GM21723 (cell line): Measurements from ENCODE around the gene NTNG2.
"Not testable (repeated sequence)": the region's sequence is repeated elsewhere in the genome, so short reads cannot be mapped to it uniquely, and the experiment has no call there.

ENCODE experiments used
- ATAC-seq: cut with Tn5 transposase; IDR thresholded peaks from one replicate; pipeline ENCODE4 v1.9.1; 2021; ENCODE audit warnings: mild to moderate bottlenecking, moderate library complexity; ENCODE audit not compliant: unreplicated experiment

NTNG2 gene

DNA sequence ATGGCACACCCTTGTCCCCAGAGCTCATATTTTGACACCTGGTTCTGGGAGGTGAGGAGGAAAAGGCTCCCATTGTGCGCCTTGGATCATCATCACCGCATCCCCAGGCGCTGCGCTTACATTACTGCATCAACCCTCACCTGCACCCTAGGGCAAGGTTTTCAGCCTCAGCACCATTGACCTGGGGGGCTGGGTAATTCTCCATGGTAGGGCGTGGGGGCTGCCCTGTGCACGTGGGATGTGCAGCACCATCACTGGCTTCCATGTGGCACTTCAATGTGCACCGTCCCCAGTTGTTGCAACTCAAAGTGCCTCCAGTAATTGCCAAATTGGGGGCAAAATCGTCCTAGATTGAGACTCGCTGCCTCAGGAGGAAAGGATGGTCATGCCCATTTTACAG lies 83.6 kb downstream of the NTNG2 start:
- no peak for ATAC-seq

GRCh38 chr9:132247942-132248341 lies 86.1 kb downstream of the NTNG2 start:
- ATAC-seq: no peak

DNA sequence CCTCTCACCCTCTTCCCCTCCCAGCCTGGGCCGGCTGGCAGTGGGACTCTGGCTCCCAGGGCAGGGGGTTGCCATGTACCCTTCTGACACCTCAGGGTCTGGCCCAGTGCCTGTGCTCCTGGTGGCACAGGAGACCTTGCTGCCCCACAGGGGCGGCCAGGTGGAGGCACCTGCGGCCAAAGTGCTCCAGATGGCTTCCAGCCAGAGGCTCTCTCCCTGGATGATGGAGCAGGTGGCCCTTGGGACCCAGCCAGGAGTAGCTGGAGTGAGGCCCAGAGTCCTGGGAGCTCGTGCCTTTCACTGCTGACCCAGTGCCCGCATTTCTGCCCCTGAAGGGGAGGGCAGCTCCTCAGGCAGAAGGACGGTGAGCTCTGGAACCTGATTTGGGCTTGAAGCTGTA lies 87.3 kb downstream of the NTNG2 start:
- ATAC-seq: no peak

GRCh38 chr9:132249690-132250089 lies 87.8 kb downstream of the NTNG2 start:
- ATAC-seq: no peak

DNA sequence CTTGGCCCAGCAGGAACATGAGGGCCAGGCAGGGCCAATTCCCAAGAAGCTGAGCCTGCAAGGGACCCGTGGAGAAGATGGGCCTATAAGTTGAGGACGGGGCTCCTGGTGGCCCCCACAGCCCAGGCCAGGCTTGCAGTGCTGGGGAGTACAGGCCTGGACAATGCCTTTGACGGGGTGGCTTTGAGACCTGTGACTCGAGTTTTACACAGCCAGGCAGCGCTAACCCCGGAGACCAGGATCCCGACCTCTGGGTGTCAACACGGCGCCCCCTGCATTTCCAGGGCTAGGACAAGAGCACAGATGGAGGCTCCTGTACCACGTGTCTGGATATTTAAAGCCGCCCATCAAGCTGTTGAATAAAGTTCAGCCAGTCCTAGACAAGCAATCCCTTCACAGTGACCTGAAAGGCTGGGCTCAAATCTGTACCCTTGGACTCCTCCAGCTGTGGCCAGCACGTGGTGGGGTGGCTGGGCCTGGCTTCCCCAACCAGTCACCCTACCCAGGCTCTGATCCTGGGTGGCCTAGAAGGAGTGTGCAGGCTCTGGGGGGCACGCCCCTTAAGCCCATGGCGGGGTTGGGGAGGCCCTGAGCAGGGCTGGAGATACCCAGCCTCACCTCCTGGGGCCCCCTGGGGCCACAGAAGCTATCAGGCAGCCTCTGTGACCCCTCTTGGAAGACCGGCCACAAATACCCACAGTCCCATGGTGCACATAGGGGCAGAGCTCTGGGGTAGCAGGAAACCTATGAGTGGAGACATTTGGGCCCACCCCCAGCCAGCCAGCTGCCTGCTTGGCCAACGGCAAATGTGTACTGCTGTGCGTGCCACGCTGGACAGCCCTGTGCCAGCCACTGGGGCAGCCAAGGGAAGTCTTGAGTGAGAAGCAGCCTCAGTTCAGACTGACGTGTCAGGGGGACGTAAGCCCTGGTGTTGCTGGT lies 88.7 kb downstream of the NTNG2 start:
- no peak for ATAC-seq

GRCh38 chr9:132260846-132261245 lies 99.0 kb downstream of the NTNG2 start:
- ATAC-seq: no peak

- ATAC-seq: no peak
Observed at GRCh38 chr9:132266017-132266416, 104.2 kb downstream of the NTNG2 start.

DNA sequence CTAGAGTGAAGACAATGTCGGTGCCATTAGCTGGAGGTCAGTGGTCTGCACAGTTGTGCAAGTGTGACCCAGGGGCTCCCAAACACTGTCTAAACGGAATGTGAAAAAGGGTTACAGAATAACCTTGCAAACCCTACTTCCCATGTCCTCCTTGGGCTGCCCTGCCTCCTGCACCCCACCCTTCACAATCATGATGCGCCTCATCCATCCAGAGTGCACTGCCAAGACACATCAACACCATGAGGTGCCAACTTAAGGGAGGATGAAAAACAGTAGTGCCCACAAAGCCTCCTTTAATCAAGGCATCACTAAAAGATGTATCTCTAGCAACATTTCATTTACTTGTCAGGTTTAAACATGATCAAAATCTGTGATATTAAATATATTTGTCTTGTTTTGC lies 105.8 kb downstream of the NTNG2 start:
- ATAC-seq: no peak

DNA sequence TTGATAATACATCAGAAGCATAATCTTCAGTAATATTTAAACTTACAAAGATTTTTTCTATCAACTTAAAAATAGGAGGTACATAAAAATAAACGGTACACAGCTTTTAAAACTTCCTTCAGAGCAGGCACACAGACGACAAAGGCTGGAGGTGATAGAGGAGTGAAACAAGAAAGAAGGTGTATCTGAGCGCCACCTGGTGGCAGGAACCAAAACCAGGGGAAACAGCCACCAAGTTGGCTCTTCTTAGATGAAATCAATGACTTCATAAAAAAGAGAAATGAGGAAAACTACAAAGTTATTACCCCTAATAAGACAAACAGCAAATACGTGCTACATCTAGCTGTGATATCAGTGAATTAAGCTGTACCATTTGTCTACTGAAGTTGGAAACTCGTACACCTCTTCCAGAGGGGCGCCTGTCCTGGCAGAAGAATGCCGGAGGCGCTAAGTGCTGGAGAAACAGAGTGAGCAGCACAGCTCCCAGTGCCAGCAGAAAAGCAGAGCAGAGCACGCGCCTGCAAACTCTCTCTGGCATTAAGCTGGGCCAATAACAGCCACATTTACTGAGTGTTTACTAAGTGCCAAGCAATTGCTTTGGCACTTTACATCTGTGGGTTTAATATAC lies 107.0 kb downstream of the NTNG2 start:
- ATAC-seq: no peak

DNA sequence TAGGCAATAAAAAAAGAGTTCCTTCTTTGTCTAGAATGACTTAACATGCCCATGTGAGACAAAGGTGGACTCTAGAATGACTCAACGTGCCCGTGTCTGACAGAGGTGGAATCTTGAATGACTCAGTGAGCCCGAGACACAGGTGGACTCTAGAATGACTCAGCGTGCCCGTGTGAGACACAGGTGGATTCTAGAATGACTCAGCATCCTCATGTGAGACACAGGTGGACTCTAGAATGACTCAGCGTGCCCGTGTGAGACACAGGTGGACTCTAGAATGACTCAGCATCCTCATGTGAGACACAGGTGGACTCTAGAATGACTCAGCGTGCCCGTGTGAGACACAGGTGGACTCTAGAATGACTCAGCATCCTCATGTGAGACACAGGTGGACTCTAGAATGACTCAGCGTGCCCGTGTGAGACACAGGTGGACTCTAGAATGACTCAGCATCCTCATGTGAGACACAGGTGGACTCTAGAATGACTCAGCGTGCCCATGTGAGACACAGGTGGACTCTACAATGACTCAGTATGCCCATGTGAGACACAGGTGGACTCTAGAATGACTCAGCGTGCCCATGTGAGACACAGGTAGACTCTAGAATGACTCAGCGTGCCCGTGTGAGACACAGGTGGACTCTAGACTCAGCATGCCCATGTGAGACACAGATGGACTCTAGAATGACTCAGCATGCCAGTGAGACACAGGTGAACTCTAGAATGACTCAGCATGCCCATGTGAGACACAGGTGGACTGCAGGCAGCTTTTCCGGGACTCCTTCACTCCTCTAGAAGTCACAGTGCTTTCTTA lies 108.1 kb downstream of the NTNG2 start:
- ATAC-seq: not testable (repeated sequence)

DNA sequence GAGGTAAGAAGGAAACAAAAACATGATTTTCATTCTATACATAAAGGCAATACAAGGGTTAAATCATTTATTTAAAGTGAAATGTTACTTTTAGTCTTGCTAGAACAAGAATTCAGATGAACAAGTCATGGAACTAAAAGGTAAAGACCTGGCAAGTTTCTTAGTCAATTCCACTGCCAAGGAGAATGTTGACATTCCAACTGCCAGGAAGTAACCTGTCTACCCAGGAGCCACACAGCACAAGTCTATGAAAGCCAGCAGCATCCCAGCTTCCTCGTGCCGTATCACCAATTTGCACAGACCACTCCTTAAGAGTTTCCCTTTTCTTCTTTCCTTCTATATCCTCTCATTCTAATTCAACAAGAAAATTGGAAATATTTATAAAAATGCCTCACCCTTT lies 113.0 kb downstream of the NTNG2 start:
- no peak for ATAC-seq

DNA sequence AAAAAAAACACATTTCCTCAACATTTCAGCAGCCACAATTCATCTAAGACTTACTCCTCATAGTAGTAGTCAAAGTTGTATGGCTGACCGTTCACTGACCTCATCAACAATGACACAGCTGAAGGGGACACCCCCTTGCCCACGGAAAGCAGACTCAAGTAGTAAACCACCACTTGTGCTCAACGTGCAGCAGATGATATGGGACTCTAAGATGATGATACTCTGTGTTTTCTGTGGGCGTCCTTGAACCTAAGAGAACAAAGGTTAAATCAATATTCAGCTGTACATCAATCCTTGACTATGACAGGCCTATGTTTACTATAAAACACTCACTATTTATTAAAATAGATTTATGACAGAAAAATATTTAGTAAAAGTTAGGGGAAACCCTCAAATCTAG lies 121.3 kb downstream of the NTNG2 start:
- ATAC-seq: no peak

GRCh38 chr9:132283863-132284262 lies 122.0 kb downstream of the NTNG2 start:
- ATAC-seq: no peak

- no peak for ATAC-seq
Observed at GRCh38 chr9:132287256-132287760, 125.5 kb downstream of the NTNG2 start.

DNA sequence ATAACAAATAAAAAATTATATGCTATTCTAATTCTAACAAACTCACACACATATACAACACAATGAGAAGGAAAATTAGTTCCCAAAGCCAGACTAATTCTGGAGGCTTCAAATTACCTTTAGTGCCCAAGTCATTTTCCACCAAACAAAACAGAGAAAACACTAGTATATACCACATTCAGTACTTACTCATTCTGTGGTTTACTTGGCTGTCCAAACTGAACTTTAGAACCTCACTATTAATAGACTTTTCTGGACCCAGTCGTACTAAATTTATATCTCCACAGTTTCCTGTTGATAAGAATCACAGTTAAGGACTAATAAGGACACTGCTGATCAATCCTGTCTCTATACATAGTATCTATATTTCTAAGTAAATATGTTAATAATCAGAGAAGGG lies 126.5 kb downstream of the NTNG2 start:
- no peak for ATAC-seq

DNA sequence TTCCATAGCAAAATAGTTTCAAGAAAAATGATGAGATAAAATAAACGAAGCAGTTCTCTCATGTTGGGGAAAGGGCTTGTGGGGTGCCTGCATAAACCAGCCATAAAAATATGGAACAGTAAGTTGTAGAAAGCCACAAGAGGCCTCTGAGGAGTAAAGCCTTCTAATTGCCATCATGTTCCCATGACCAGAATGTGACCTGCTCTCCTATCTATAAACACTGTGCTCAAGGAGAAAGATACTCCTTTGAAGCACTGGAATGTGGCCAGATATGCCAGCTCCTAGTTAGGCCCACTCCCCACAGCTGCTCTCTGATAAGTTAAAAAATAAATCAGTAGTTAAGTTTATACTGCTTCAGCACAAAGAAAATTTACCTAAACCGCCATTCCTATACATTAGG lies 127.1 kb downstream of the NTNG2 start:
- no peak for ATAC-seq

- no peak for ATAC-seq
Observed at GRCh38 chr9:132293145-132293721, 131.4 kb downstream of the NTNG2 start.
